ENCODE results near the gene SHISA5.

The SHISA5 gene

GRCh38 chr3:48478626-48479555 is 25.1 kb downstream of the SHISA5 start:
- H3K4me3 ChIP-seq (ENCODE audit: low read depth in 1 of 2, low read length in 2 of 2): peak overlapping the region in 1 of 2 experiments; percentile 29; a peak in 2 of 4 replicates
- no peaks in the 10 kb centered on the region for H3K27me3 ChIP-seq (ENCODE audit: insufficient read depth, low read length, poor library complexity)
- H3K9me3 ChIP-seq (ENCODE audit: insufficient read depth, low read length, severe bottlenecking): no peaks in the 10 kb centered on the region
- peak; percentile 8 for TF ChIP-seq CTCF (IDR thresholded peaks at IDR 0.05; ENCODE audit: borderline replicate concordance, extremely low read depth, low read length, poor library complexity, severe bottlenecking)
- no peak for TF ChIP-seq EZH2 (IDR thresholded peaks at IDR 0.05; ENCODE audit: borderline replicate concordance, low read depth, low read length, severe bottlenecking)
- peak overlapping the region; percentile 68 for H3K27ac ChIP-seq (ENCODE audit: low read length)
- H2AFZ ChIP-seq (ENCODE audit: low read depth, low read length): no peak overlapping the region
- H3K36me3 ChIP-seq (ENCODE audit: insufficient read depth, low read length): no peaks in the 10 kb centered on the region
- H3K9ac ChIP-seq (ENCODE audit: low read depth, low read length): 0 out of 2 replicates have a peak overlapping the region, but pooled peaks have one; percentile 4
- H4K20me1 ChIP-seq (ENCODE audit: insufficient read depth, low read length): peaks cover 18% of the 10 kb centered on the region
- DNase-seq (peak; percentile 82), ATAC-seq (ENCODE audit: insufficient read depth, low read depth) (peak; percentile 90)
- no peaks in the 10 kb centered on the region for H3K79me2 ChIP-seq (ENCODE audit: insufficient read depth, low read length)
- H3K4me1 ChIP-seq (ENCODE audit: insufficient read depth, low read length): peaks cover 27% of the 10 kb centered on the region
- peak overlapping the region; percentile 55 for H3K4me2 ChIP-seq (ENCODE audit: insufficient read depth, low read length)

GRCh38 chr3:48477959-48478520 is 25.9 kb downstream of the SHISA5 start:
- H3K4me3 ChIP-seq (ENCODE audit: low read depth in 1 of 2, low read length in 2 of 2): no peak overlapping the region
- H3K36me3 ChIP-seq (ENCODE audit: insufficient read depth, low read length): no peaks in the 10 kb centered on the region
- H3K9ac ChIP-seq (ENCODE audit: low read depth, low read length): no peak overlapping the region
- peak overlapping the region; percentile 55; the same call in 1 of the 2 replicates for H3K4me2 ChIP-seq (ENCODE audit: insufficient read depth, low read length)
- no peaks in the 10 kb centered on the region for H3K9me3 ChIP-seq (ENCODE audit: insufficient read depth, low read length, severe bottlenecking)
- no peaks in the 10 kb centered on the region for H3K79me2 ChIP-seq (ENCODE audit: insufficient read depth, low read length)
- H3K27me3 ChIP-seq (ENCODE audit: insufficient read depth, low read length, poor library complexity): no peaks in the 10 kb centered on the region
- no peak for ATAC-seq (ENCODE audit: insufficient read depth, low read depth)
- TF ChIP-seq EZH2 (IDR thresholded peaks at IDR 0.05; ENCODE audit: borderline replicate concordance, low read depth, low read length, severe bottlenecking) (no peak), CTCF (IDR thresholded peaks at IDR 0.05; ENCODE audit: borderline replicate concordance, extremely low read depth, low read length, poor library complexity, severe bottlenecking) (no peak)
- peaks cover 18% of the 10 kb centered on the region for H4K20me1 ChIP-seq (ENCODE audit: insufficient read depth, low read length)
- peaks cover 34% of the 10 kb centered on the region for H3K4me1 ChIP-seq (ENCODE audit: insufficient read depth, low read length)
- H2AFZ ChIP-seq (ENCODE audit: low read depth, low read length): no peak overlapping the region
- DNase-seq: no peak
- no peak overlapping the region for H3K27ac ChIP-seq (ENCODE audit: low read length)

- Histone ChIP-seq H3K79me2 (ENCODE audit: insufficient read depth, low read length) (peaks cover 13% of the 10 kb centered on the region), H3K27me3 (ENCODE audit: insufficient read depth, low read length, poor library complexity) (no peaks in the 10 kb centered on the region), H3K4me3 (ENCODE audit: low read depth in 1 of 2, low read length in 2 of 2) (no peak overlapping the region), H3K9me3 (ENCODE audit: insufficient read depth, low read length, severe bottlenecking) (no peaks in the 10 kb centered on the region), H3K9ac (ENCODE audit: low read depth, low read length) (no peak overlapping the region), H3K4me1 (ENCODE audit: insufficient read depth, low read length) (peaks cover 41% of the 10 kb centered on the region), H3K36me3 (ENCODE audit: insufficient read depth, low read length) (no peaks in the 10 kb centered on the region; the same call in 1 of the 2 replicates), H3K4me2 (ENCODE audit: insufficient read depth, low read length) (no peak overlapping the region), H3K27ac (ENCODE audit: low read length) (no peak overlapping the region), H2AFZ (ENCODE audit: low read depth, low read length) (no peak overlapping the region), H4K20me1 (ENCODE audit: insufficient read depth, low read length) (peaks cover 18% of the 10 kb centered on the region)
- no peak for TF ChIP-seq CTCF (IDR thresholded peaks at IDR 0.05; ENCODE audit: borderline replicate concordance, extremely low read depth, low read length, poor library complexity, severe bottlenecking)
- TF ChIP-seq EZH2 (IDR thresholded peaks at IDR 0.05; ENCODE audit: borderline replicate concordance, low read depth, low read length, severe bottlenecking): no peak
- ATAC-seq (ENCODE audit: insufficient read depth, low read depth): no peak
- DNase-seq: no peak
Observed at GRCh38 chr3:48476426-48477053, 27.4 kb downstream of the SHISA5 start.
